Activated CD4-positive, CD25-positive, alpha-beta regulatory T cell treated with anti-CD3 and anti-CD28 coated beads, Interleukin-2, amount 50 U/mL, for 16 hours (primary cell): ENCODE results near the gene ZNF236.

ENCODE experiments used
- DNase-seq: peaks from one replicate; pipeline ENCODE4 v3.0.0-alpha.2; 2020; ENCODE audit warnings: low read depth, low spot score

Gene ZNF236

GRCh38 chr18:76908277-76908676 lies 85.9 kb downstream of the ZNF236 start:
- no peak for DNase-seq

GRCh38 chr18:76909439-76909838 lies 87.1 kb downstream of the ZNF236 start:
- no peak for DNase-seq

GRCh38 chr18:76911440-76911839 lies 89.1 kb downstream of the ZNF236 start:
- DNase-seq: no peak

- DNase-seq: no peak
Measured at GRCh38 chr18:76913583-76913982, 91.2 kb downstream of the ZNF236 start.

GRCh38 chr18:76914314-76914713 lies 92.0 kb downstream of the ZNF236 start:
- DNase-seq: no peak

- no peak for DNase-seq
Measured at GRCh38 chr18:76914796-76915195, 92.4 kb downstream of the ZNF236 start.

- DNase-seq: no peak
Measured at GRCh38 chr18:76915456-76915855, 93.1 kb downstream of the ZNF236 start.

GRCh38 chr18:76920974-76921373 lies 98.6 kb downstream of the ZNF236 start:
- DNase-seq: no peak

- peak; percentile 6 for DNase-seq
Measured at GRCh38 chr18:76922107-76922506, 99.8 kb downstream of the ZNF236 start.

- no peak for DNase-seq
Measured at GRCh38 chr18:76923485-76924085, 101.2 kb downstream of the ZNF236 start.

GRCh38 chr18:76925501-76925900 lies 103.1 kb downstream of the ZNF236 start:
- no peak for DNase-seq

- no peak for DNase-seq
Measured at GRCh38 chr18:76927223-76927725, 104.9 kb downstream of the ZNF236 start.

GRCh38 chr18:76928179-76928868 lies 106.0 kb downstream of the ZNF236 start:
- DNase-seq: no peak

GRCh38 chr18:76931171-76931570 lies 108.8 kb downstream of the ZNF236 start:
- no peak for DNase-seq

GRCh38 chr18:76932026-76932819 lies 109.9 kb downstream of the ZNF236 start:
- no peak for DNase-seq

- DNase-seq: no peak
Measured at GRCh38 chr18:76935722-76936337, 113.5 kb downstream of the ZNF236 start.

- DNase-seq: no peak
Measured at GRCh38 chr18:76936877-76937276, 114.5 kb downstream of the ZNF236 start.

GRCh38 chr18:76937597-76937996 lies 115.2 kb downstream of the ZNF236 start:
- DNase-seq: no peak

GRCh38 chr18:76938619-76939018 lies 116.3 kb downstream of the ZNF236 start:
- no peak for DNase-seq

- DNase-seq: no peak
Measured at GRCh38 chr18:76941284-76941683, 118.9 kb downstream of the ZNF236 start.

GRCh38 chr18:76943542-76944339 lies 121.4 kb downstream of the ZNF236 start:
- DNase-seq: no peak
